K562 (cell line): ENCODE results near the gene SAMD10. TPM values are rescaled to one million over a fixed set of nuclear protein-coding genes. Genes with fewer than 3 reads are reported as not detected.

Experiments used
- AFF4 ChIP-seq: sonication (generic); formaldehyde crosslinking; IDR thresholded peaks from 2 replicates; pipeline ENCODE4 v1.8.0; 2023; ENCODE audit warnings: mild to moderate bottlenecking, missing genetic modification reagents
- ASH1L ChIP-seq: fragments of 450-650 bp; IDR thresholded peaks from 2 replicates; pipeline ENCODE4 v1.6.1; 2018; ENCODE audit warnings: borderline replicate concordance, mild to moderate bottlenecking, low read depth; ENCODE audit not compliant: partially characterized antibody
- ATF3 ChIP-seq, 2 experiments: fragments of 450-650 bp in 1 of 2; sonication (generic) in 1 of 2; formaldehyde crosslinking in 1 of 2; IDR thresholded peaks in 1 of 2; conservative IDR thresholded peaks in 1 of 2; 2 replicates each; pipeline versions ENCODE4 v1.6.1 to v1.8.1; 2016 to 2023; ENCODE audit warnings: mild to moderate bottlenecking in 2 of 2, moderate library complexity in 2 of 2, inconsistent platforms in 1 of 2, missing genetic modification reagents in 1 of 2
- CBFA2T3 ChIP-seq: fragments of 450-650 bp; IDR thresholded peaks from 2 replicates; pipeline ENCODE4 v1.6.1; 2017
- CSDE1 ChIP-seq, 2 experiments: fragments of 450-650 bp; IDR thresholded peaks; 2 replicates each; pipeline ENCODE4 v1.6.1; 2016; ENCODE audit warnings: mild to moderate bottlenecking in 1 of 2
- FOXM1 ChIP-seq, 2 experiments: fragments of 450-650 bp in 1 of 2; sonication (generic) in 1 of 2; formaldehyde crosslinking in 1 of 2; IDR thresholded peaks; 2 replicates each; pipeline versions ENCODE4 v1.6.1 to v1.9.0; 2017 to 2022; ENCODE audit warnings: low read depth in 2 of 2, mild to moderate bottlenecking in 2 of 2, missing genetic modification reagents in 1 of 2, moderate library complexity in 1 of 2
- IRF2 ChIP-seq: sonication (generic); formaldehyde crosslinking; IDR thresholded peaks from 2 replicates; pipeline ENCODE4 v1.8.1; 2022; ENCODE audit warnings: mild to moderate bottlenecking, missing genetic modification reagents
- LARP7 ChIP-seq: fragments of 450-650 bp; IDR thresholded peaks from 2 replicates; pipeline ENCODE4 v1.6.1; 2016
- MEIS2 ChIP-seq: fragments of 450-650 bp; IDR thresholded peaks from 2 replicates; pipeline ENCODE4 v1.6.1; 2014; ENCODE audit warnings: mild to moderate bottlenecking; ENCODE audit not compliant: partially characterized antibody
- PTBP1 ChIP-seq: fragments of 200-400 bp; formaldehyde crosslinking; IDR thresholded peaks from 2 replicates; pipeline ENCODE4 v1.6.1; 2017; ENCODE audit warnings: low read depth, low read length
- SMARCC2 ChIP-seq: fragments of 450-650 bp; IDR thresholded peaks from 2 replicates; pipeline ENCODE4 v1.6.1; 2017; ENCODE audit warnings: antibody characterized with exemption, moderate library complexity, mild to moderate bottlenecking, low read depth
- SRF ChIP-seq, 2 experiments: fragments of 250-450, 450-650 bp in 1 of 2; sonication (Bioruptor Pico) in 1 of 2; sonication (generic) in 1 of 2; formaldehyde crosslinking; IDR thresholded peaks; 2 replicates each; pipeline versions ENCODE4 v1.5.0 to v1.5.1; 2020 to 2022; ENCODE audit warnings: mild to moderate bottlenecking in 1 of 2, missing genetic modification reagents in 1 of 2
- TFE3 ChIP-seq: fragments of 450-650 bp; formaldehyde crosslinking; IDR thresholded peaks from 2 replicates; pipeline ENCODE4 v1.4.0; 2020; ENCODE audit warnings: mild to moderate bottlenecking, mixed read lengths
- ZBTB17 ChIP-seq: fragments of 450-650 bp; formaldehyde crosslinking; IDR thresholded peaks from 2 replicates; pipeline ENCODE4 v1.4.0; 2020; ENCODE audit warnings: mild to moderate bottlenecking
- ZFX ChIP-seq: sonication (generic); formaldehyde crosslinking; IDR thresholded peaks from 2 replicates; pipeline ENCODE4 v1.8.0; 2022; ENCODE audit warnings: mild to moderate bottlenecking, missing genetic modification reagents, moderate library complexity
- ZNF609 ChIP-seq: sonication (generic); formaldehyde crosslinking; IDR thresholded peaks from 2 replicates; pipeline ENCODE4 v1.8.1; 2023; ENCODE audit warnings: missing genetic modification reagents, mild to moderate bottlenecking, borderline replicate concordance
- ZSCAN29 ChIP-seq: fragments of 450-650 bp; IDR thresholded peaks from 2 replicates; pipeline ENCODE4 v1.6.1; 2017
- polyA plus RNA-seq, 8 experiments: library from polyadenylated mRNA; depleted of rRNA in 4 of 8; stranded (reverse) in 5 of 8; unstranded in 3 of 8; fragments of >200 nt; fragmentation: Nextera tagmentation in 2 of 8; fragmentation: Illumina TruSeq in 1 of 8; extraction: Ambion mirVana in 2 of 8; extraction: Trizol in 1 of 8; gene quantifications; 2 replicates each; pipeline versions ENCODE4 v1.2.1 to v1.2.3, GENCODE V29; 2011 to 2014; ENCODE audit warnings: inconsistent platforms in 1 of 8, missing spikeins in 1 of 8
- total RNA-seq, 7 experiments: library from RNA; depleted of rRNA in 6 of 7; stranded (reverse); fragments of >200 nt in 6 of 7; fragmentation: Illumina TruSeq in 2 of 7; extraction: Trizol in 2 of 7; gene quantifications; 2 replicates each; pipeline versions ENCODE4 v1.2.1 to v1.2.3, GENCODE V29; 2011 to 2021; ENCODE audit warnings: low replicate concordance in 1 of 7

Gene SAMD10
- total and polyA plus RNA-seq, 9 of the 15 experiments (the other 6 are each of a cell fraction or from before 2014, with no cell fraction given) = 0.37 to 15.2 (median 4.8) TPM

GRCh38 chr20:63977739-63978276 is 1.6 kb downstream of the SAMD10 start (continued):
- no peak for TF ChIP-seq ZNF609 (CRISPR knock-in tag)
- no peak for TF ChIP-seq TFE3 (CRISPR knock-in tag)
- no peak for TF ChIP-seq ZBTB17 (CRISPR knock-in tag)
- no peak for TF ChIP-seq CSDE1 (IDR thresholded peaks at IDR 0.05)
- no peak for TF ChIP-seq FOXM1 (IDR thresholded peaks at IDR 0.05; ENCODE audit: low read depth)
- TF ChIP-seq FOXM1 (CRISPR knock-in tag; IDR thresholded peaks at IDR 0.05; ENCODE audit: low read depth) = no peak
- peak; percentile 23 for TF ChIP-seq MEIS2
- peak; percentile 86 for TF ChIP-seq ATF3 (IDR thresholded peaks at IDR 0.05)
- peak; percentile 47; the same call in 1 of the 2 replicates for TF ChIP-seq ATF3 (CRISPR knock-in tag; conservative IDR thresholded peaks at IDR 0.05)
- TF ChIP-seq ASH1L = no peak
- TF ChIP-seq LARP7 = no peak
- TF ChIP-seq ZFX (CRISPR knock-in tag) = 0 out of 2 replicates have a peak, but pooled peaks have one; percentile 24
- no peak for TF ChIP-seq PTBP1
- TF ChIP-seq AFF4 (CRISPR knock-in tag) = no peak
- no peak for TF ChIP-seq SRF (CRISPR knock-in tag; IDR thresholded peaks at IDR 0.05)
- no peak for TF ChIP-seq SMARCC2
- TF ChIP-seq ZSCAN29 = no peak
- peak; percentile 62 for TF ChIP-seq CBFA2T3
- no peak for TF ChIP-seq IRF2 (CRISPR knock-in tag)
